GM18858 (cell line): ENCODE measurements around the gene DNAAF8.

Source experiments
- ATAC-seq: cut with Tn5 transposase; IDR thresholded peaks from one replicate; pipeline ENCODE4 v1.9.1; 2021; ENCODE audit not compliant: unreplicated experiment

The DNAAF8 gene

GRCh38 chr16:4734063-4734729 is at the start of gene DNAAF8, which contains the start of gene ANKS3:
Gene DNAAF8 (plus strand): TSS chr16:4734537. CDS start chr16:4736515, 1,978 bp downstream.
Gene ANKS3 (minus strand): TSS chr16:4734271. CDS start chr16:4730149, 4,122 bp downstream.
- peak; percentile 74 for ATAC-seq

GRCh38 chr16:4684763-4685162 is 49.6 kb upstream of the DNAAF8 start:
- no peak for ATAC-seq

GRCh38 chr16:4685292-4685691 is 49.0 kb upstream of the DNAAF8 start:
- ATAC-seq = no peak

GRCh38 chr16:4685776-4686496 is 48.4 kb upstream of the DNAAF8 start:
- no peak for ATAC-seq

GRCh38 chr16:4686497-4687210 is 47.7 kb upstream of the DNAAF8 start:
- ATAC-seq = no peak

GRCh38 chr16:4687416-4687815 is 46.9 kb upstream of the DNAAF8 start:
- ATAC-seq = no peak

GRCh38 chr16:4687946-4688673 is 46.2 kb upstream of the DNAAF8 start:
- no peak for ATAC-seq

- ATAC-seq = no peak
Observed at GRCh38 chr16:4688674-4689045, 45.7 kb upstream of the DNAAF8 start.

- no peak for ATAC-seq
Observed at GRCh38 chr16:4689091-4689671, 45.2 kb upstream of the DNAAF8 start.

GRCh38 chr16:4689864-4690704 is 44.3 kb upstream of the DNAAF8 start:
- ATAC-seq = no peak

- ATAC-seq = no peak
Observed at GRCh38 chr16:4690946-4691665, 43.2 kb upstream of the DNAAF8 start.

GRCh38 chr16:4691666-4692412 is 42.5 kb upstream of the DNAAF8 start:
- ATAC-seq = no peak

- ATAC-seq = no peak
Observed at GRCh38 chr16:4692460-4693295, 41.7 kb upstream of the DNAAF8 start.

- ATAC-seq = peak; percentile 94
Observed at GRCh38 chr16:4693296-4693955, 40.9 kb upstream of the DNAAF8 start, which contains the start of gene NUDT16L1. Gene NUDT16L1 (plus strand): TSS chr16:4693562. CDS start chr16:4693727, 165 bp downstream.

GRCh38 chr16:4693956-4694641 is 40.2 kb upstream of the DNAAF8 start:
- ATAC-seq = no peak

- ATAC-seq = no peak
Observed at GRCh38 chr16:4694642-4695451, 39.5 kb upstream of the DNAAF8 start.
